GM21528 (cell line): ENCODE results near the gene UNC119.

Experiments
- ATAC-seq: cut with Tn5 transposase; IDR thresholded peaks from one replicate; pipeline ENCODE4 v1.9.1; 2021; ENCODE audit warnings: mild to moderate bottlenecking, moderate library complexity; ENCODE audit not compliant: unreplicated experiment, low FRiP score

The UNC119 gene

DNA sequence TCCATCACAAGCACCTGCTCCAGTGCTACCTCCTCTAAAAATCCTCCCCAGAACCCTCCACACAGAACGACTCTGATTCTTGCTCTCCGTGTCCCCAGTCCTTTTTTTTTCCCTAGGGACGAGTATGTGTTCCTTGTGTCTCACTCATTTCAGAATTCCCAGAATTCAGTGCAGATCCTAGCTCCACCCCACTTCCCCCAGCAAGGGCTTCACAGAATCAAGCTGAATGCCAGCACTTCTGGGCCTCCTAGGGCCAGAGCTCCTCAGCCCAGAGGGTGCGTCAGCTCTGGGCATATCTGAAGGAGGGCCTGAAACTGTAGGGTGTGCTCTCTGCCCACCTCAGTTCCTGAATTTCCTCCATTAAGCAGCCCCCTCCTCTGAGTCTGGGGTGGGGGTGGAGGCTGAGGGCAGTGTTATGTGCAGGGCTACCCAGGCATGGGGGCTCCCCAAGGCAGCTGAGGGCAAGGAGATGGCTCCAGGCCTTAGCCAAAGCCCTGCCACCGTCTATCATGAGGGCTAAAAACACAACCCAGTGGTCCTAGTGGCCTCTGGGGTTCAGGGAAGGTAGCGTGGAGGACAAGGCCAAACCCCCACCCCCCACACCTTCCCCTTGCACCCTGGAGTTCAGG, 6.5 kb downstream of the UNC119 start:
- no peak for ATAC-seq

DNA sequence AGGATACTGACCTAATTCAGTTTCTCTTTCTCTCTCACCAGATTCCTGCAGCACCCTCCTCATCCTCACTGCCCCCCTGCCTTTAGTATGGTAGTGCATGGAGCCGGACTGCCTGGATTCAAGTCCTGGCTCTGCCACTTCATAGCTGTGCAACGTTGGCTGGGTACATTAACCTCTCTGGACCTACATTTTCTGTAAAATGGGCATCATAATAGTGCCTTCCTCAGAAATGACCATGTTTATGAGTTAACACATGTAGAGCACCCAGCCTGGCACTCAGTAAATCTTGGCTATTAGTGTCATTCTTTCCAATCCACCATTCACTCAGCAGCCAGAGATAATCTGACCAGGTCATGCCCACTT, 7.3 kb downstream of the UNC119 start:
- ATAC-seq, result no peak

- no peak for ATAC-seq
Measured at GRCh38 chr17:28544402-28545140, 7.9 kb downstream of the UNC119 start.

- no peak for ATAC-seq
Measured at GRCh38 chr17:28541439-28541838, 11.0 kb downstream of the UNC119 start.

- ATAC-seq, result no peak
Measured at GRCh38 chr17:28540231-28540630, 12.2 kb downstream of the UNC119 start.

GRCh38 chr17:28538296-28538895, 14.0 kb downstream of the UNC119 start:
- ATAC-seq, result no peak

DNA sequence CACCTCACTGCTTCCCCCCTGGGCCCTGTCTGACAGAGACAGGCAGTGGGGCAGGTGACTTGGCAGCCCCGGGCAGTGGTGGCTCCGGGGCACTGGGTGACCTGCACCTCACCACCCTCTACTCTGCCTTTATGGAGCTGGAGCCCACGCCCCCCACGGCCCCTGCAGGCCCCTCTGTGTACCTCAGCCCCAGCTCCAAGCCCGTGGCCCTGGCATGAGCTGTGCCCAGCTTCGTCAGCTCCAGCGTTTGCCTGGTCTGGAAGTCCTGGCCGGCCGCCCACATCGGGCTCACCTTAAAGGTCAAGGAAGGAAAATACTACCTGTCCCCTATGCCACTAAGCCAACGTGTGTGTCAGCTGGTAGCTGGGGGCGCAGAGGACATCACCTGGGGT, 15.2 kb downstream of the UNC119 start:
- no peak for ATAC-seq

- no peak for ATAC-seq
Measured at GRCh38 chr17:28536532-28537218, 15.7 kb downstream of the UNC119 start.

DNA sequence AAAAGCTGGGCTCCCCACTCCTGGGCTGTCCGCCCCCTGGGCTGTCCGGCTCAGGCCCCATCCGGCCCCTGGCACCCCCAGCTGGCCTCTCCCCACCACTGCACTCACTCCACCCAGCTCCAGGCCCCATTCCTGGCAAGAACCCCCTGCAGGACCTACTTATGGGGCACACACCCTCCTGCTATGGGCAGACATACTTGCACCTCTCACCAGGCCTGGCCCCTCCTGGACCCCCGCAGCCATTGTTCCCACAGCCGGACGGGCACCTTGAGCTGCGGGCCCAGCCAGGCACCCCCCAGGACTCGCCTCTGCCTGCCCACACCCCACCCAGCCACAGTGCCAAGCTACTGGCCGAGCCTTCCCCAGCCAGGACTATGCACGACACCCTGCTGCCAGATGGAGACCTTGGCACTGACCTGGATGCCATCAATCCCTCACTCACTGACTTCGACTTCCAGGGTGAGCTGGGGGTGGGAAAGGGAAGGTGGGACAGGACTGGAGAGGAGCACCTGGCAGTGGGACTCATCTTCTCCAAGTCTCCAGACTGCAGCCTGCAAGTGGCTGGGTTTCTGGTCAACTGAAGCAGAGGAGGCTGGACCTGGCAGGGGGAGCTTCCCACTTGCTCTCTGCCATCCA, 17.6 kb downstream of the UNC119 start:
- no peak for ATAC-seq

- no peak for ATAC-seq
Measured at GRCh38 chr17:28533091-28533807, 19.2 kb downstream of the UNC119 start.

GRCh38 chr17:28532050-28532960, 20.1 kb downstream of the UNC119 start:
- no peak for ATAC-seq

GRCh38 chr17:28530926-28531325, 21.5 kb downstream of the UNC119 start:
- ATAC-seq, result no peak

- ATAC-seq, result no peak
Measured at GRCh38 chr17:28530250-28530649, 22.2 kb downstream of the UNC119 start.

GRCh38 chr17:28529013-28529400, 23.4 kb downstream of the UNC119 start:
- ATAC-seq, result no peak

DNA sequence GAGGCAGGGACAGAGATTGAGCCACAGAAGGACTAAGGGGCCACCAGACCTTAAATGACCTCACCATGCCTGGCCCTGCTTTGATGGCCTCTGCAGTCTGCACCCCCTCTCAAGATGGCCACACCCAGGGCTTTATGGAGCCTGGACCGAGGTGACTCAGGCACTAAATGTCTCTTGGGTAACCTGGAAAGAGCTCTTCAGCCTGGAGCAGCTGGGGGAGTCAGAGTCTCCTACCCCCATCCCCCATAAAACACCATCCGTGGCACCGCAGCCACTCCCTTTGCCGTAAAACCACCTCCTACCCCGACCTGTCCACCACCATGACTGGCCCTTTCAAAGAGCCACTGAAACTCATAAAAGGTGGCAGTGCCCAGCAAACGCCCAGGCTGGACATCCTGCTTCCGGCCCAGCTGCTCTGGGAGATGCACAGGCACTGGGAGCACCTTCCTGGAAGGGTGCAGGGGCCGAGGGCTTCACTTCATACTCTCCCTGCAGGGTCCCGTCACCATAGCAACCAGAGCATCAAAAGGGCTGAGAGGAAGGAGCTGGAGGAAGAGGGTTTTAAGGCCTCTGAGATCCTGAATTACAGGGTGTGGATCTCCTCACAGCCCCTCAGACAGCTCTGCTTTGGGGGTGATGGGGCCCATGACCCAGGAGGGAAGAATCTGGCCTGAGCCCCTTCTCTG, 24.0 kb downstream of the UNC119 start:
- no peak for ATAC-seq

DNA sequence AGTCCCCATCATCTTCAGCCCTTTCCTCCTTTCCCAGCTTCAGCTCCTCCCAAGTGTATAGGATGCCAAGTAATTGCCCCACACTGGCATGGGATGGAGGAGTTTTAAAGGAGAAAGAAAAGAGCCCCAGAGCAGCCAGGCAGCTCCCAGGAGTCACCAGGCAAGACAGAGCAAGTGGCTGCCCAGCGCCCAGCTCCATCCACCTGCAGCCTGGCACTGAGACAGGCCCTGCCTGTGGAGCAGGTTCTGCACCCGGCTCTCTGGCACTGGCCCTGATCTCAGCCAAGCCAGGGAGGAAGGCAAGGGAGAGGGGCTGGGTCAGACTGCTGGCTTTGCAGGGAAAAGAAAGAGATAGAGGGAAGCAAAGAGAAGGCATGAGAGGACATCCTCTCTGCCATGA, 24.6 kb downstream of the UNC119 start:
- no peak for ATAC-seq

DNA sequence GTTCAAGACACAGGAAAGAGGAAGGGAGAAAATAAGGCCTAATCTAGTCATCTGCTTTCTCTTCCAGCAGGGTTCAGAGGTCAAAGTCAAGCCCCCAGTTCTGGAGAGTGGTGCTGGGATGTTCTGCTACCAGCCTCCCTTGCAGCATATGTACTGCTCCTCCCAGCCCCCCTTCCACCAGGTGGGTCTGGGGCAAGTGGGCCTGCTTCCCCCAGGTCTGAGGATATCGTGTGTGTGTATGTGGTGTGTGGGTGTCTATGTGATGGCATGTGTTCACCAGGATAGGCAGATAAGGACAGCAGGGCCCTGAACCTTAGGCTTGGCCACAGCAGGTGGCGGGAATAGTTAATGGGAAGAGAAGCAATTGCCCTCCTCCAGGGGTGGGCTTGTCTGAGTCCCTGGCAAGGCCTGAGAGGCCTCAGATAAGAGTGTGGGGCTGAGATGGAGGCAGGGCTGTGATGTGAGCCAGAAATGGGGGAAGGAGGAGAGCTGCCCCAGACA, 25.2 kb downstream of the UNC119 start:
- no peak for ATAC-seq

- ATAC-seq, result no peak
Measured at GRCh38 chr17:28526381-28526780, 26.0 kb downstream of the UNC119 start.
